ENCODE data around the gene FAIM2.

DNA sequence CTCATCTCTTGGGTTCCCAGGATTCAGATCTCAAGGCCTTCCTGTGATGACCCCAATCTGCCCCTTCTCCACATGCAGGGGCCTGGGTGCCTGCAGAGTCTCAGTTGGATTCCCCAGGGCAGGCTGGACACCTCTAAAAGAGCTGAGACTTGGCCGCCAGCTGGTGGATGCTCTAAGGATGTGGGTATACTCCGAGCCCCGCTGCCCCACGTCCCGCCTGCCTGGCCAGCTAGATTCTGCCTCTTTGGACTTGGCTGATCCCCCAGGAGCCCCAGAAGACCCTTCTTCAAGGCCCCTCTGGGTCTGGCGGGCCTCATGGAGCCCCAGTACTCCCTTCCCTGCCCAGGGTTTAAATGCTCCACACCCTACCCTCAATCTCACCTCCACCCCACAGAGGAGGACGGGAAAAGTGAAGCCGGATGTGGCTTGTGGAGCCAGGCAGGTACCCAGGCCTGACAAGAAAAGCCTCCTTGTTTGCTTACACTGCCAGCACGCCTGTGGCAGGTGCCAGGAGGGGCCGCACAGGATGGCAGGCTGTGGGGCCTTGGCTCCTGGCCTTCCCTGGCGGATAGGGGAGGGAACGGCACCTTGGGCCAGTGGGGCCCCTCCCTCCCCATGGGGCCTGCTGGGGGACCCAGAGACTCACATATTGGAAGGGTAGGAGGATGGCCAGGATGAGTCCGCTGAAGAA is 15.1 kb downstream of the FAIM2 start:
- TF ChIP-seq, protein P1, sequence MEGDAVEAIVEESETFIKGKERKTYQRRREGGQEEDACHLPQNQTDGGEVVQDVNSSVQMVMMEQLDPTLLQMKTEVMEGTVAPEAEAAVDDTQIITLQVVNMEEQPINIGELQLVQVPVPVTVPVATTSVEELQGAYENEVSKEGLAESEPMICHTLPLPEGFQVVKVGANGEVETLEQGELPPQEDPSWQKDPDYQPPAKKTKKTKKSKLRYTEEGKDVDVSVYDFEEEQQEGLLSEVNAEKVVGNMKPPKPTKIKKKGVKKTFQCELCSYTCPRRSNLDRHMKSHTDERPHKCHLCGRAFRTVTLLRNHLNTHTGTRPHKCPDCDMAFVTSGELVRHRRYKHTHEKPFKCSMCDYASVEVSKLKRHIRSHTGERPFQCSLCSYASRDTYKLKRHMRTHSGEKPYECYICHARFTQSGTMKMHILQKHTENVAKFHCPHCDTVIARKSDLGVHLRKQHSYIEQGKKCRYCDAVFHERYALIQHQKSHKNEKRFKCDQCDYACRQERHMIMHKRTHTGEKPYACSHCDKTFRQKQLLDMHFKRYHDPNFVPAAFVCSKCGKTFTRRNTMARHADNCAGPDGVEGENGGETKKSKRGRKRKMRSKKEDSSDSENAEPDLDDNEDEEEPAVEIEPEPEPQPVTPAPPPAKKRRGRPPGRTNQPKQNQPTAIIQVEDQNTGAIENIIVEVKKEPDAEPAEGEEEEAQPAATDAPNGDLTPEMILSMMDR (IDR thresholded peaks at IDR 0.05; ENCODE audit: extremely low read depth in 1 of 2, insufficient read depth in 1 of 2, low read depth in 1 of 2, low read length in 2 of 2), result no peak
- no peak for TF ChIP-seq POLR2AphosphoS5 (IDR thresholded peaks at IDR 0.05; ENCODE audit: insufficient read depth, low read depth, low read length)
- no peak for TF ChIP-seq POLR2A (IDR thresholded peaks at IDR 0.05; ENCODE audit: low read depth, low read length)
- TF ChIP-seq GATA2 (IDR thresholded peaks at IDR 0.05; ENCODE audit: insufficient read depth, insufficient read length, low read depth, low read length), result no peak
- TF ChIP-seq EZH2 (IDR thresholded peaks at IDR 0.05; ENCODE audit: borderline replicate concordance, low read depth, low read length, severe bottlenecking), result no peak
- TF ChIP-seq, protein P2, sequence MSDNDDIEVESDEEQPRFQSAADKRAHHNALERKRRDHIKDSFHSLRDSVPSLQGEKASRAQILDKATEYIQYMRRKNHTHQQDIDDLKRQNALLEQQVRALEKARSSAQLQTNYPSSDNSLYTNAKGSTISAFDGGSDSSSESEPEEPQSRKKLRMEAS (IDR thresholded peaks at IDR 0.05; ENCODE audit: insufficient read depth, insufficient read length), result no peak
- no peak for TF ChIP-seq FOS (IDR thresholded peaks at IDR 0.05; ENCODE audit: borderline replicate concordance, insufficient read depth, low read length)
- TF ChIP-seq JUN (IDR thresholded peaks at IDR 0.05; ENCODE audit: borderline replicate concordance, insufficient read depth, insufficient read length, low read depth), result no peak
- TF ChIP-seq MYC (IDR thresholded peaks at IDR 0.05; ENCODE audit: low read depth, low read length), result no peak
